Measurements from ENCODE around the gene CPNE5. TPM values are rescaled to one million over a fixed set of nuclear protein-coding genes. Genes with fewer than 3 reads are reported as not detected.

The CPNE5 gene
- total and polyA plus RNA-seq, 4 donors, result 0.93 to 5.2 (median 3.8) TPM

GRCh38 chr6:36805917-36806316, 33.3 kb downstream of the CPNE5 start:
- Histone ChIP-seq H3K27ac (ENCODE audit: low read depth in 1 of 2, low read length in 1 of 2) (no peak overlapping the region), H3K4me1 (ENCODE audit: control insufficient read depth in 5 of 5, insufficient read depth in 5 of 5, low read length in 5 of 5) (peaks cover 0 to 7% (median 0%) of the 10 kb centered on the region in 5 donors), H3K36me3 (ENCODE audit: control insufficient read depth in 4 of 4, insufficient read depth in 4 of 4, low read length in 4 of 4) (no peaks in the 10 kb centered on the region), H3K27me3 (ENCODE audit: control insufficient read depth in 3 of 3, insufficient read depth in 3 of 3, low read length in 2 of 3) (peaks cover 0 to 3% (median 0%) of the 10 kb centered on the region in 3 donors), H3K4me3 (no peak overlapping the region), H3K9ac (ENCODE audit: insufficient read depth in 1 of 2, low read length in 2 of 2) (no peak overlapping the region), H3K9me3 (ENCODE audit: control insufficient read depth in 4 of 4, insufficient read depth in 3 of 4, low read length in 3 of 4) (no peaks in the 10 kb centered on the region)
- TF ChIP-seq CTCF (IDR thresholded peaks at IDR 0.05; ENCODE audit: control extremely low read depth, extremely low read depth), result no peak
- 82 to 90% methylated on average over 8 of the region's 8 CpGs for WGBS, 2 donors
- ATAC-seq (ENCODE audit: insufficient read depth, low FRiP score) (no peak), DNase-seq (no peak)

GRCh38 chr6:36805096-36805797, 34.0 kb downstream of the CPNE5 start:
- ATAC-seq (ENCODE audit: insufficient read depth, low FRiP score), result no peak
- H3K9ac ChIP-seq (ENCODE audit: insufficient read depth in 1 of 2, low read length in 2 of 2), result no peak overlapping the region
- TF ChIP-seq CTCF (IDR thresholded peaks at IDR 0.05; ENCODE audit: control extremely low read depth, extremely low read depth), result no peak
- H3K9me3 ChIP-seq (ENCODE audit: control insufficient read depth in 4 of 4, insufficient read depth in 3 of 4, low read length in 3 of 4), result no peaks in the 10 kb centered on the region
- H3K27me3 ChIP-seq (ENCODE audit: control insufficient read depth in 3 of 3, insufficient read depth in 3 of 3, low read length in 2 of 3), result peaks cover 0 to 3% (median 0%) of the 10 kb centered on the region in 3 donors
- H3K4me1 ChIP-seq (ENCODE audit: control insufficient read depth in 5 of 5, insufficient read depth in 5 of 5, low read length in 5 of 5), result peaks cover 0 to under 1% (median 0%) of the 10 kb centered on the region in 5 donors
- no peak for DNase-seq
- H3K27ac ChIP-seq (ENCODE audit: low read depth in 1 of 2, low read length in 1 of 2), result no peak overlapping the region
- no peaks in the 10 kb centered on the region for H3K36me3 ChIP-seq (ENCODE audit: control insufficient read depth in 4 of 4, insufficient read depth in 4 of 4, low read length in 4 of 4)
- WGBS, 2 donors, result 67 to 68% methylated on average over 7 of the region's 7 CpGs
- no peak overlapping the region for H3K4me3 ChIP-seq

GRCh38 chr6:36804563-36804962, 34.7 kb downstream of the CPNE5 start:
- H3K9ac ChIP-seq (ENCODE audit: insufficient read depth in 1 of 2, low read length in 2 of 2), result no peak overlapping the region
- no peak for DNase-seq
- no peak for ATAC-seq (ENCODE audit: insufficient read depth, low FRiP score)
- no peaks in the 10 kb centered on the region for H3K4me1 ChIP-seq (ENCODE audit: control insufficient read depth in 5 of 5, insufficient read depth in 5 of 5, low read length in 5 of 5)
- no peak overlapping the region for H3K4me3 ChIP-seq
- H3K9me3 ChIP-seq (ENCODE audit: control insufficient read depth in 4 of 4, insufficient read depth in 3 of 4, low read length in 3 of 4), result no peaks in the 10 kb centered on the region
- TF ChIP-seq CTCF (IDR thresholded peaks at IDR 0.05; ENCODE audit: control extremely low read depth, extremely low read depth), result no peak
- peaks cover 0 to 3% (median 0%) of the 10 kb centered on the region in 3 donors for H3K27me3 ChIP-seq (ENCODE audit: control insufficient read depth in 3 of 3, insufficient read depth in 3 of 3, low read length in 2 of 3)
- H3K36me3 ChIP-seq (ENCODE audit: control insufficient read depth in 4 of 4, insufficient read depth in 4 of 4, low read length in 4 of 4), result no peaks in the 10 kb centered on the region
- WGBS, 2 donors, result 59 to 67% methylated on average over 3 of the region's 3 CpGs
- H3K27ac ChIP-seq (ENCODE audit: low read depth in 1 of 2, low read length in 1 of 2), result no peak overlapping the region

Measured in lung (tissue), 12 donors.